Uterus (tissue), 4 donors: ENCODE results near the gene SRCAP. TPM values are rescaled to one million over a fixed set of nuclear protein-coding genes. Genes with fewer than 3 reads are reported as not detected.

ENCODE experiments used
- DNase-seq, 2 donors: peaks; one replicate each; pipeline ENCODE4 v3.0.0-alpha.2; 2019 to 2020
- H3K27ac ChIP-seq, 2 donors: fragments of 200-600 bp; sonication (generic); 1 replicate in 1 of 2; 2 replicates in 1 of 2; pipeline ENCODE4 v1.5.1; 2016 to 2018
- H3K27me3 ChIP-seq, 2 donors: fragments of 200-600 bp; sonication (generic); one replicate each; pipeline ENCODE4 v1.5.1; 2018 to 2019; ENCODE audit warnings: control low read depth in 1 of 2
- H3K36me3 ChIP-seq, 2 donors: fragments of 200-600 bp; sonication (generic); one replicate each; pipeline ENCODE4 v1.5.1; 2019; ENCODE audit warnings: control low read depth in 1 of 2
- H3K4me1 ChIP-seq, 2 donors: fragments of 200-600 bp; sonication (generic); one replicate each; pipeline ENCODE4 v1.5.1; 2018 to 2019; ENCODE audit warnings: control low read depth in 1 of 2
- H3K4me3 ChIP-seq, 2 donors: fragments of 200-600 bp; sonication (generic); 1 replicate in 1 of 2; 2 replicates in 1 of 2; pipeline ENCODE4 v1.5.1; 2018 to 2019; ENCODE audit warnings: mild to moderate bottlenecking in 1 of 2
- H3K9me3 ChIP-seq, 2 donors: fragments of 200-600 bp; sonication (generic); one replicate each; pipeline ENCODE4 v1.5.1; 2019; ENCODE audit warnings: control low read depth in 1 of 2
- CTCF ChIP-seq, 4 experiments: fragments of 200-600 bp in 2 of 4; fragments of 450-650 bp in 2 of 4; sonication (generic) in 2 of 4; IDR thresholded peaks; one replicate each; pipeline ENCODE4 v1.5.1; 2016 to 2019; ENCODE audit warnings: antibody characterized with exemption in 4 of 4, mild to moderate bottlenecking in 2 of 4, moderate library complexity in 1 of 4
- POLR2A ChIP-seq, 2 donors: fragments of 450-650 bp; IDR thresholded peaks; one replicate each; pipeline ENCODE4 v1.6.1; 2016; ENCODE audit warnings: antibody characterized with exemption in 2 of 2, mild to moderate bottlenecking in 1 of 2, moderate library complexity in 1 of 2
- intact Hi-C: fragments of 100-400 bp; cut with DNase I; formaldehyde crosslinking; loops from one replicate; pipeline ENCODE4 v1.15.1; 2023; ENCODE audit warnings: low total_unique reads
- total RNA-seq, 4 donors: library from RNA; depleted of rRNA in 3 of 4; stranded (reverse); fragments of >200 nt in 3 of 4; gene quantifications; one replicate each; pipeline versions ENCODE4 v1.1.0 to v1.2.4, GENCODE V29; 2014 to 2023
- donor health status: DM: yes; HTN: yes; CAD: no.

The SRCAP gene
- total RNA-seq, 4 donors from 2014 or later, result 5.6 to 80.7 (median 26.0) TPM

- no peak overlapping the region for H3K4me3 ChIP-seq
- peaks cover 0 to 6% of the 10 kb centered on the region in 2 donors for H3K4me1 ChIP-seq
- TF ChIP-seq POLR2A (IDR thresholded peaks at IDR 0.05), result no peak
- no peak for TF ChIP-seq CTCF (IDR thresholded peaks at IDR 0.05)
- no peaks in the 10 kb centered on the region for H3K36me3 ChIP-seq
- no peak for DNase-seq
- no peaks in the 10 kb centered on the region for H3K9me3 ChIP-seq
- intact Hi-C loops, result no loop called here
- H3K27me3 ChIP-seq, result no peaks in the 10 kb centered on the region
- no peak overlapping the region for H3K27ac ChIP-seq
Observed at GRCh38 chr16:30737794-30738648, 39.0 kb downstream of the SRCAP start.

GRCh38 chr16:30738984-30739951 is 40.3 kb downstream of the SRCAP start:
- H3K27ac ChIP-seq, result peak overlapping the region in 1 of 2 donors; percentile 47
- H3K4me3 ChIP-seq, result no peak overlapping the region
- H3K4me1 ChIP-seq, result peaks cover 0 to 6% of the 10 kb centered on the region in 2 donors
- H3K27me3 ChIP-seq, result no peaks in the 10 kb centered on the region
- H3K9me3 ChIP-seq, result no peaks in the 10 kb centered on the region
- intact Hi-C loops, result no loop called here
- TF ChIP-seq CTCF (IDR thresholded peaks at IDR 0.05) (no peak), POLR2A (IDR thresholded peaks at IDR 0.05) (no peak)
- DNase-seq, result no peak
- no peaks in the 10 kb centered on the region for H3K36me3 ChIP-seq

GRCh38 chr16:30740364-30741251 is 41.6 kb downstream of the SRCAP start:
- DNase-seq, result peak; percentile 64 to 80
- peaks cover 0 to 6% of the 10 kb centered on the region in 2 donors for H3K4me1 ChIP-seq
- H3K4me3 ChIP-seq, result no peak overlapping the region
- intact Hi-C loops, result no loop called here
- no peaks in the 10 kb centered on the region for H3K9me3 ChIP-seq
- H3K27me3 ChIP-seq, result no peaks in the 10 kb centered on the region
- H3K27ac ChIP-seq, result peak overlapping the region; percentile 0 to 47
- H3K36me3 ChIP-seq, result no peaks in the 10 kb centered on the region
- no peak for TF ChIP-seq CTCF (IDR thresholded peaks at IDR 0.05)
- no peak for TF ChIP-seq POLR2A (IDR thresholded peaks at IDR 0.05)

GRCh38 chr16:30741461-30741914 is 42.5 kb downstream of the SRCAP start:
- TF ChIP-seq POLR2A (IDR thresholded peaks at IDR 0.05) (no peak), CTCF (IDR thresholded peaks at IDR 0.05) (no peak)
- Histone ChIP-seq H3K27ac (peak overlapping the region in 1 of 2 donors; percentile 47), H3K36me3 (no peaks in the 10 kb centered on the region), H3K4me3 (no peak overlapping the region), H3K27me3 (no peaks in the 10 kb centered on the region), H3K4me1 (peaks cover 0 to 6% of the 10 kb centered on the region in 2 donors), H3K9me3 (no peaks in the 10 kb centered on the region)
- intact Hi-C loops, result no loop called here
- no peak for DNase-seq
